Measurements from ENCODE around the gene LCN15. TPM values are rescaled to one million over a fixed set of nuclear protein-coding genes. Genes with fewer than 3 reads are reported as not detected.
"Not testable (repeated sequence)": the region's sequence is repeated elsewhere in the genome, so short reads cannot be mapped to it uniquely, and the experiment has no call there.

LCN15 gene
- total RNA-seq, 1 experiment from 2014 or later = not detected

GRCh38 chr9:136786451-136786850, 22.1 kb upstream of the LCN15 start:
- TF ChIP-seq, protein P1, sequence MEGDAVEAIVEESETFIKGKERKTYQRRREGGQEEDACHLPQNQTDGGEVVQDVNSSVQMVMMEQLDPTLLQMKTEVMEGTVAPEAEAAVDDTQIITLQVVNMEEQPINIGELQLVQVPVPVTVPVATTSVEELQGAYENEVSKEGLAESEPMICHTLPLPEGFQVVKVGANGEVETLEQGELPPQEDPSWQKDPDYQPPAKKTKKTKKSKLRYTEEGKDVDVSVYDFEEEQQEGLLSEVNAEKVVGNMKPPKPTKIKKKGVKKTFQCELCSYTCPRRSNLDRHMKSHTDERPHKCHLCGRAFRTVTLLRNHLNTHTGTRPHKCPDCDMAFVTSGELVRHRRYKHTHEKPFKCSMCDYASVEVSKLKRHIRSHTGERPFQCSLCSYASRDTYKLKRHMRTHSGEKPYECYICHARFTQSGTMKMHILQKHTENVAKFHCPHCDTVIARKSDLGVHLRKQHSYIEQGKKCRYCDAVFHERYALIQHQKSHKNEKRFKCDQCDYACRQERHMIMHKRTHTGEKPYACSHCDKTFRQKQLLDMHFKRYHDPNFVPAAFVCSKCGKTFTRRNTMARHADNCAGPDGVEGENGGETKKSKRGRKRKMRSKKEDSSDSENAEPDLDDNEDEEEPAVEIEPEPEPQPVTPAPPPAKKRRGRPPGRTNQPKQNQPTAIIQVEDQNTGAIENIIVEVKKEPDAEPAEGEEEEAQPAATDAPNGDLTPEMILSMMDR (IDR thresholded peaks at IDR 0.05; ENCODE audit: unreplicated experiment) = no peak
- Mint-ChIP-seq H3K9me3 (ENCODE audit: unreplicated experiment) (no peaks in the 10 kb centered on the region), H3K27me3 (ENCODE audit: insufficient read depth, unreplicated experiment) (peaks cover 9% of the 10 kb centered on the region), H3K27ac (ENCODE audit: low read depth, unreplicated experiment) (no peak overlapping the region), H3K36me3 (ENCODE audit: insufficient read depth, unreplicated experiment) (no peaks in the 10 kb centered on the region), H3K4me1 (ENCODE audit: insufficient read depth, unreplicated experiment) (peaks cover 5% of the 10 kb centered on the region), H3K4me3 (ENCODE audit: unreplicated experiment) (no peak overlapping the region)
- ChIA-PET CTCF (interaction anchor here (0.9 to 3.5 kb wide), 8 partner anchors 9 to 249 kb away, joined by 3 to 24 read pairs (median 5); no protein-coding TSS in a partner anchor), POLR2A (no interaction called here)
- BruUV-seq (replicated peaks) = no TSS peak
- no peak for DNase-seq (ENCODE audit: unreplicated experiment)
- intact Hi-C loops (cut with micrococcal nuclease) = no loop called here

DNA sequence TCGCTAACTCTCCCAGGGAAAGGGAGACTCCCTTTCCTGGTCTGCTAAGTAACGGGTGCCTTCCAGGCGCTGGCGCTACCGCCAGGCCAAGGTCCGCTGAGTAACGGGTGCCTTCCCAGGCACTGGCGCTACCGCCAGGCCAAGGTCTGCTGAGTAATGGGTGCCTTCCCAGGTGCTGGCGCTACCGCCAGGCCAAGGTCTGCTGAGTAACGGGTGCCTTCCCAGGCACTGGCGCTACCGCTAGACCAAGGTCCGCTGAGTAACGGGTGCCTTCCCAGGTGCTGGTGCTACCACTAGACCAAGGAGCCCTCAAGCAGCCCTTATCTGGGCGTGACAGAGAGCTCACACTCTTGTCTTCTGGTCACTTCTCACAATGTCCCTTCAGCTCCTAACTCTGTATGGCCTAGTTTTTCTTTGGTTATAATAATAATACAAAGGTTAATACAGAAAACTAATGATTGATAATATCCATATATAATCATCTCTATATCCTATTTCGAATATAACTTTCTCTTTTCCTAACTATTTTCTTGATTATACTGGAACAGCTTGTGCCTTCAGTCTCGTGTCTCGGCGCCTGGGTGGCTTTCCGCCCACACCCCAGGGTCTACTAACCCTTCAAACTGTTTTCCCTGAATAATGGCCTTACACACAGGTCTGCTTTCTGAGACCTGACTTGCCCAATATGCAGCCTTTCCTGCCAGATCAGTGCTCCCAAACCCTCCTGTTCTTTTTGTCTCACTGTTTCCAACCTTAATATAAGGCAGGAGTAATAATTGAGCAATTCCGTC, 21.4 kb upstream of the LCN15 start:
- CTCF ChIA-PET = interaction anchor here (0.8 to 1.8 kb wide), 7 partner anchors 9 to 251 kb away, joined by 3 to 6 read pairs (median 4); no protein-coding TSS in a partner anchor
- H3K4me3 Mint-ChIP-seq (ENCODE audit: unreplicated experiment); DNase-seq (ENCODE audit: unreplicated experiment); BruUV-seq (replicated peaks); intact Hi-C loops (cut with micrococcal nuclease); H3K4me1 Mint-ChIP-seq (ENCODE audit: insufficient read depth, unreplicated experiment); H3K36me3 Mint-ChIP-seq (ENCODE audit: insufficient read depth, unreplicated experiment); H3K9me3 Mint-ChIP-seq (ENCODE audit: unreplicated experiment); H3K27ac Mint-ChIP-seq (ENCODE audit: low read depth, unreplicated experiment): not testable (repeated sequence)
- POLR2A ChIA-PET = interaction anchor here (0.7 kb wide), 1 partner anchor 22 kb away, joined by 3 read pairs; no protein-coding TSS in a partner anchor
- peaks cover 16% of the 10 kb centered on the region for H3K27me3 Mint-ChIP-seq (ENCODE audit: insufficient read depth, unreplicated experiment)

- Mint-ChIP-seq H3K4me1 (ENCODE audit: insufficient read depth, unreplicated experiment) (peaks cover 5% of the 10 kb centered on the region), H3K36me3 (ENCODE audit: insufficient read depth, unreplicated experiment) (no peaks in the 10 kb centered on the region), H3K27ac (ENCODE audit: low read depth, unreplicated experiment) (no peak overlapping the region), H3K4me3 (ENCODE audit: unreplicated experiment) (no peak overlapping the region), H3K9me3 (ENCODE audit: unreplicated experiment) (no peaks in the 10 kb centered on the region), H3K27me3 (ENCODE audit: insufficient read depth, unreplicated experiment) (peaks cover 24% of the 10 kb centered on the region)
- no TSS peak for BruUV-seq (replicated peaks)
- intact Hi-C loops (cut with micrococcal nuclease) = loop anchor here (1.0 kb wide), 1 partner anchor 19 kb away; no protein-coding TSS in a partner anchor
- POLR2A ChIA-PET = no interaction called here
- TF ChIP-seq, protein P1 (IDR thresholded peaks at IDR 0.05; ENCODE audit: unreplicated experiment) = no peak
- CTCF ChIA-PET = interaction anchor here (1.0 to 1.3 kb wide), 3 partner anchors 8 to 22 kb away, joined by 3 to 6 read pairs (median 4); no protein-coding TSS in a partner anchor
- no peak for DNase-seq (ENCODE audit: unreplicated experiment)
Measured at GRCh38 chr9:136784997-136785361, 20.7 kb upstream of the LCN15 start.

DNA sequence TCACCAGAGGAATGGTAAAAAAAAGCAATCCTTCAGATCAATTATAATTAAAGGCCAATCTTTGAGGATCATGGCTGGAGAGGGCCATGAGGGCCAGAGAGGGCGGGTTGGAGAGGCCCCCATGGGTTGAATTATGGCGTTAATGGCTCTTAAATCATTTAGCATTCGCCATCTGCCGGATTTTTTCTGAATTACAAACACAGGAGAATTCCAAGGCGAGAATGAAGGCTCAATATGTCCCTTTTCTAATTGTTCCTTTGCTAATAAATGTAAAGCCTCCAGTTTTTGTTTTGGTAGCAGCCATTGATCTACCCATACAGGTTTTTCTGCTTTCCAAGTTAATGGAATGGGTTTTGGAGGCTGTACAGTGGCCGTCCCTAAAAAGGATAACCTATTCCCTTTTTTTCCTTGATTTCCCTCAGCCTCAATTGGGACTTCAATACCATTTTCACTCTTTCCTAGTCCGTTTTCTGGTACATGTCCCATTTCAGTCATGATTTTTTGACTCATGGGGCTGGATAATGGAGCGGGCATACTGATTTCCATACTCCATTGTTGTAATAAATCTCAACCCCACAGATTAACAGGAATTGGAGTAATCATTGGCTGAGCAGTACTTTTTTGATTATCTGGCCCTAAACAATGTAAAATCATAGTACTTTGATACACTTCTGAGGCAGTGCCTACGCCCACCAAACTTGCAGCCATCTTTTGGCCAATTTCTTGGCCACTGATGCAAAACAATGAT, 20.1 kb upstream of the LCN15 start:
- H3K27ac Mint-ChIP-seq (ENCODE audit: low read depth, unreplicated experiment) = no peak overlapping the region
- BruUV-seq (replicated peaks) = no TSS peak

More for the DNA sequence above, 20.1 kb upstream of the LCN15 start:
- peaks cover 29% of the 10 kb centered on the region for H3K27me3 Mint-ChIP-seq (ENCODE audit: insufficient read depth, unreplicated experiment)
- ChIA-PET CTCF (interaction anchor here (0.9 to 2.2 kb wide), 5 partner anchors 10 to 55 kb away, joined by 4 to 10 read pairs (median 6); partner anchors contain the start of gene LCN8), POLR2A (interaction anchor here (0.5 kb wide), 1 partner anchor 13 kb away, joined by 3 read pairs; no protein-coding TSS in a partner anchor)
- intact Hi-C loops (cut with micrococcal nuclease) = loop anchor here (1.0 kb wide), 1 partner anchor 18 kb away; no protein-coding TSS in a partner anchor
- H3K4me3 Mint-ChIP-seq (ENCODE audit: unreplicated experiment) = no peak overlapping the region
- DNase-seq (ENCODE audit: unreplicated experiment) = peak; percentile 46
- H3K36me3 Mint-ChIP-seq (ENCODE audit: insufficient read depth, unreplicated experiment) = no peaks in the 10 kb centered on the region
- H3K9me3 Mint-ChIP-seq (ENCODE audit: unreplicated experiment) = no peaks in the 10 kb centered on the region
- TF ChIP-seq, protein P1 (IDR thresholded peaks at IDR 0.05; ENCODE audit: unreplicated experiment) = peak; percentile 71
- peaks cover 5% of the 10 kb centered on the region for H3K4me1 Mint-ChIP-seq (ENCODE audit: insufficient read depth, unreplicated experiment)

Measured in MCF 10A (cell line).